Forelimb muscle (tissue), 1 donor: ENCODE data around the gene TRMT61A. TPM values are rescaled to one million over a fixed set of nuclear protein-coding genes. Genes with fewer than 3 reads are reported as not detected.
"Not testable (repeated sequence)": the region's sequence is repeated elsewhere in the genome, so short reads cannot be mapped to it uniquely, and the experiment has no call there.

Experiments used
- DNase-seq: peaks from one replicate; pipeline ENCODE4 v3.0.0-alpha.2; 2013; ENCODE audit warnings: low read depth
- polyA plus RNA-seq: library from polyadenylated mRNA; unstranded; fragments of 120-200 nt; gene quantifications from one replicate; pipeline ENCODE4 v1.2.1, GENCODE V29; 2013; ENCODE audit not compliant: insufficient read length

The TRMT61A gene
- polyA plus RNA-seq, 1 donor, result 7.2 TPM

GRCh38 chr14:103508521-103509329 lies 20.3 kb upstream of the TRMT61A start:
- no peak for DNase-seq

GRCh38 chr14:103509864-103510723 lies 18.9 kb upstream of the TRMT61A start:
- DNase-seq, result no peak

GRCh38 chr14:103510724-103511693 lies 18.0 kb upstream of the TRMT61A start:
- DNase-seq, result no peak

GRCh38 chr14:103512180-103512579 lies 16.8 kb upstream of the TRMT61A start:
- DNase-seq, result not testable (repeated sequence)

GRCh38 chr14:103512701-103513611 lies 16.0 kb upstream of the TRMT61A start:
- no peak for DNase-seq

- DNase-seq, result no peak
Observed at GRCh38 chr14:103514596-103515421, 14.2 kb upstream of the TRMT61A start.

GRCh38 chr14:103516426-103517173 lies 12.4 kb upstream of the TRMT61A start:
- no peak for DNase-seq

- DNase-seq, result no peak
Observed at GRCh38 chr14:103517174-103517566, 11.8 kb upstream of the TRMT61A start.

GRCh38 chr14:103517721-103518421 lies 11.1 kb upstream of the TRMT61A start:
- no peak for DNase-seq

GRCh38 chr14:103518422-103519042 lies 10.5 kb upstream of the TRMT61A start:
- no peak for DNase-seq

GRCh38 chr14:103519043-103519836 lies 9.8 kb upstream of the TRMT61A start:
- no peak for DNase-seq

GRCh38 chr14:103519837-103520212 lies 9.2 kb upstream of the TRMT61A start:
- no peak for DNase-seq

- no peak for DNase-seq
Observed at GRCh38 chr14:103520269-103520656, 8.7 kb upstream of the TRMT61A start.

- no peak for DNase-seq
Observed at GRCh38 chr14:103520657-103521437, 8.1 kb upstream of the TRMT61A start.

GRCh38 chr14:103521438-103521950 lies 7.5 kb upstream of the TRMT61A start:
- no peak for DNase-seq
